Measurements from ENCODE around the gene TMPRSS4. TPM values are rescaled to one million over a fixed set of nuclear protein-coding genes. Genes with fewer than 3 reads are reported as not detected.

TMPRSS4 gene
- polyA plus RNA-seq, 1 of the 3 experiments (the other 2 are of a cell fraction) = not detected

- Histone ChIP-seq H3K4me1 (ENCODE audit: control insufficient read depth in 1 of 2, insufficient read depth in 2 of 2, low read depth in 1 of 2, low read length in 1 of 2) (peaks cover 0 to 10% of the 10 kb centered on the region in 2 experiments; a peak in 1 of 4 replicates), H2AFZ (ENCODE audit: low read depth) (no peak overlapping the region), H3K27ac (ENCODE audit: low read depth in 2 of 2, low read length in 1 of 2) (no peak overlapping the region), H3K9ac (no peak overlapping the region), H3F3A (replicated peaks; ENCODE audit: insufficient read depth) (no peaks in the 10 kb centered on the region), H4K20me1 (ENCODE audit: insufficient read depth) (no peaks in the 10 kb centered on the region), H3K27me3 (ENCODE audit: insufficient read depth) (peaks cover 34% of the 10 kb centered on the region; the same call in 1 of the 2 replicates), H3K36me3 (replicated peaks in 1 of 2; ENCODE audit: control insufficient read depth in 1 of 2, insufficient read depth in 2 of 2, low read length in 1 of 2) (no peaks in the 10 kb centered on the region), H3K4me2 (no peak overlapping the region), H3K79me2 (ENCODE audit: insufficient read depth) (no peaks in the 10 kb centered on the region), H3K9me3 (no peaks in the 10 kb centered on the region), H3K4me3 (ENCODE audit: low read depth in 2 of 2, low read length in 1 of 2) (no peak overlapping the region), H3K9me2 (no peaks in the 10 kb centered on the region)
- ChIA-PET POLR2A (no interaction called here), CTCF (interaction anchor here (1.1 to 15.5 kb wide), 3 partner anchors 23 to 325 kb away, joined by 3 to 246 read pairs (median 7); no protein-coding TSS in a partner anchor)
- TF ChIP-seq JUND (IDR thresholded peaks at IDR 0.05) = no peak
- no peak for TF ChIP-seq IRF3 (IDR thresholded peaks at IDR 0.05; ENCODE audit: low read depth, low read length)
- TF ChIP-seq POLR2AphosphoS5 (IDR thresholded peaks at IDR 0.05; ENCODE audit: low read depth, low read length) = no peak
- TF ChIP-seq PBX3 (IDR thresholded peaks at IDR 0.05) = no peak
- no peak for TF ChIP-seq MXI1 (IDR thresholded peaks at IDR 0.05; ENCODE audit: low read depth, low read length)
- no peak for TF ChIP-seq FOSL2 (IDR thresholded peaks at IDR 0.05; ENCODE audit: borderline replicate concordance, low read depth)
- TF ChIP-seq RFX5 (IDR thresholded peaks at IDR 0.05; ENCODE audit: low read length) = no peak
- no peak for TF ChIP-seq TEAD4 (IDR thresholded peaks at IDR 0.05; ENCODE audit: borderline replicate concordance, insufficient read depth)
- no peak for TF ChIP-seq USF2 (IDR thresholded peaks at IDR 0.05; ENCODE audit: borderline replicate concordance, low read depth, low read length)
- no peak for TF ChIP-seq GABPA (IDR thresholded peaks at IDR 0.05; ENCODE audit: low read depth)
- no peak for TF ChIP-seq YY1 (IDR thresholded peaks at IDR 0.05; ENCODE audit: low read depth)
- no peak for TF ChIP-seq EP300 (IDR thresholded peaks at IDR 0.05; ENCODE audit: borderline replicate concordance in 1 of 2, low read depth in 1 of 2, low read length in 1 of 2)
- no peak for TF ChIP-seq FOXM1 (IDR thresholded peaks at IDR 0.05; ENCODE audit: low read depth)
- 78% methylated on average over 3 of the region's 3 CpGs for WGBS (ENCODE audit: low lambda C conversion rate)
- DNase-seq = no peak
These were observed 70.6 kb downstream of the TMPRSS4 start for GRCh38 chr11:118147502-118147901.

GRCh38 chr11:118148240-118148639 is 71.4 kb downstream of the TMPRSS4 start:
- H3F3A ChIP-seq (replicated peaks; ENCODE audit: insufficient read depth) = no peaks in the 10 kb centered on the region
- H3K4me2 ChIP-seq = no peak overlapping the region
- TF ChIP-seq FOSL2 (IDR thresholded peaks at IDR 0.05; ENCODE audit: borderline replicate concordance, low read depth) (no peak), RFX5 (IDR thresholded peaks at IDR 0.05; ENCODE audit: low read length) (no peak), GABPA (IDR thresholded peaks at IDR 0.05; ENCODE audit: low read depth) (no peak), IRF3 (IDR thresholded peaks at IDR 0.05; ENCODE audit: low read depth, low read length) (no peak), TAF1 (IDR thresholded peaks at IDR 0.05; ENCODE audit: borderline replicate concordance, low read depth, low read length) (no peak)
- no peak overlapping the region for H2AFZ ChIP-seq (ENCODE audit: low read depth)
- no peaks in the 10 kb centered on the region for H4K20me1 ChIP-seq (ENCODE audit: insufficient read depth)
- H3K4me3 ChIP-seq (ENCODE audit: low read depth in 2 of 2, low read length in 1 of 2) = no peak overlapping the region
- no peaks in the 10 kb centered on the region for H3K9me2 ChIP-seq
- H3K36me3 ChIP-seq (replicated peaks in 1 of 2; ENCODE audit: control insufficient read depth in 1 of 2, insufficient read depth in 2 of 2, low read length in 1 of 2) = no peaks in the 10 kb centered on the region
- H3K9me3 ChIP-seq = no peaks in the 10 kb centered on the region
- no peaks in the 10 kb centered on the region for H3K79me2 ChIP-seq (ENCODE audit: insufficient read depth)
- H3K27ac ChIP-seq (ENCODE audit: low read depth in 2 of 2, low read length in 1 of 2) = no peak overlapping the region
- ChIA-PET POLR2A (no interaction called here), CTCF (interaction anchor here (1.1 to 15.5 kb wide), 3 partner anchors 23 to 326 kb away, joined by 3 to 246 read pairs (median 7); no protein-coding TSS in a partner anchor)
- no peak for DNase-seq
- H3K4me1 ChIP-seq (ENCODE audit: control insufficient read depth in 1 of 2, insufficient read depth in 2 of 2, low read depth in 1 of 2, low read length in 1 of 2) = peaks cover 0 to 11% of the 10 kb centered on the region in 2 experiments; a peak in 1 of 4 replicates
- peaks cover 34% of the 10 kb centered on the region; the same call in 1 of the 2 replicates for H3K27me3 ChIP-seq (ENCODE audit: insufficient read depth)
- WGBS (ENCODE audit: low lambda C conversion rate) = 78% methylated on average over 7 of the region's 8 CpGs
- H3K9ac ChIP-seq = no peak overlapping the region

Data from SK-N-SH (cell line).